ENCODE results near the gene VWA8. TPM values are rescaled to one million over a fixed set of nuclear protein-coding genes. Genes with fewer than 3 reads are reported as not detected.

VWA8 gene
- total and polyA plus RNA-seq, 2 experiments from 2014 or later: 6.3 to 24.6 TPM

- TF ChIP-seq ZNF462 (CRISPR knock-in tag; IDR thresholded peaks at IDR 0.05): no peak
- TF ChIP-seq, protein P1, sequence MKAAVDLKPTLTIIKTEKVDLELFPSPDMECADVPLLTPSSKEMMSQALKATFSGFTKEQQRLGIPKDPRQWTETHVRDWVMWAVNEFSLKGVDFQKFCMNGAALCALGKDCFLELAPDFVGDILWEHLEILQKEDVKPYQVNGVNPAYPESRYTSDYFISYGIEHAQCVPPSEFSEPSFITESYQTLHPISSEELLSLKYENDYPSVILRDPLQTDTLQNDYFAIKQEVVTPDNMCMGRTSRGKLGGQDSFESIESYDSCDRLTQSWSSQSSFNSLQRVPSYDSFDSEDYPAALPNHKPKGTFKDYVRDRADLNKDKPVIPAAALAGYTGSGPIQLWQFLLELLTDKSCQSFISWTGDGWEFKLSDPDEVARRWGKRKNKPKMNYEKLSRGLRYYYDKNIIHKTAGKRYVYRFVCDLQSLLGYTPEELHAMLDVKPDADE (IDR thresholded peaks at IDR 0.05): no peak
- no peak for TF ChIP-seq JUNB (IDR thresholded peaks at IDR 0.05; ENCODE audit: unreplicated experiment)
These were observed 347.4 kb downstream of the VWA8 start (continued) for GRCh38 chr13:41613471-41613870.

DNA sequence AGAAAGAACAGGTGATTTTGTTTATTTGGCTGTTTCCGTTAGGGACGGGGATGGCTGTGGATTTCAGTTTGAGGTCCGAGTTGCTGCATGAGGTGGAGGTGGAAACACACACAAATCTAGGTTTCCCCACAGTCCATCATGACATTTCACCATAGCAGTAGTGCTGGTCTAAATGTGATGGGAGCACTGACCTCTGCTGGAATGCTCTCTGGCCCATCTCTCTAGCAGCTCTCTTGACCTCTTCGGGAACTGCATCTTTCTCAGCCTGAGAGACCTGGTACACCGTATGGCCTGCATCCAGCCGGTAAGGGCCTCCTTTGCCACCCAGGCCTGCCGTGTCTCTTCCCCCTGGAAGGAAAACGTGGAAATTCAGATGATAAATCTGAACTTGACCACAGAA is 349.5 kb downstream of the VWA8 start:
- Histone ChIP-seq H3K4me2 (no peak overlapping the region), H4K20me1 (replicated peaks; ENCODE audit: insufficient read depth) (0 out of 2 replicates have a peak, but pooled peaks cover 3% of the 10 kb centered on the region), H3K36me3 (ENCODE audit: insufficient read depth) (peaks cover 3% of the 10 kb centered on the region; the same call in 1 of the 2 replicates), H2AFZ (no peak overlapping the region), H3K27ac (ENCODE audit: low read depth) (no peak overlapping the region), H3K79me2 (replicated peaks; ENCODE audit: insufficient read depth) (no peaks in the 10 kb centered on the region), H3K4me1 (ENCODE audit: insufficient read depth) (no peaks in the 10 kb centered on the region), H3K9me2 (ENCODE audit: insufficient read depth) (no peaks in the 10 kb centered on the region), H3F3A (replicated peaks; ENCODE audit: low read depth) (no peaks in the 10 kb centered on the region), H3K27me3 (ENCODE audit: insufficient read depth) (no peaks in the 10 kb centered on the region; the same call in 1 of the 2 replicates), H3K4me3 (no peak overlapping the region)
- Mint-ChIP-seq H3K9me3 (no peaks in the 10 kb centered on the region; the same call in 2 of the 3 replicates), H3K27me3 (ENCODE audit: insufficient read depth, low read depth, poor library complexity) (no peaks in the 10 kb centered on the region), H3K36me3 (ENCODE audit: low read depth) (peaks cover 2% of the 10 kb centered on the region; the same call in 1 of the 3 replicates), H3K4me1 (no peaks in the 10 kb centered on the region), H3K4me3 (no peak overlapping the region), H3K27ac (no peak overlapping the region)
- DNase-seq (ENCODE audit: low spot score): peak; percentile 9
- TF ChIP-seq, protein P2, sequence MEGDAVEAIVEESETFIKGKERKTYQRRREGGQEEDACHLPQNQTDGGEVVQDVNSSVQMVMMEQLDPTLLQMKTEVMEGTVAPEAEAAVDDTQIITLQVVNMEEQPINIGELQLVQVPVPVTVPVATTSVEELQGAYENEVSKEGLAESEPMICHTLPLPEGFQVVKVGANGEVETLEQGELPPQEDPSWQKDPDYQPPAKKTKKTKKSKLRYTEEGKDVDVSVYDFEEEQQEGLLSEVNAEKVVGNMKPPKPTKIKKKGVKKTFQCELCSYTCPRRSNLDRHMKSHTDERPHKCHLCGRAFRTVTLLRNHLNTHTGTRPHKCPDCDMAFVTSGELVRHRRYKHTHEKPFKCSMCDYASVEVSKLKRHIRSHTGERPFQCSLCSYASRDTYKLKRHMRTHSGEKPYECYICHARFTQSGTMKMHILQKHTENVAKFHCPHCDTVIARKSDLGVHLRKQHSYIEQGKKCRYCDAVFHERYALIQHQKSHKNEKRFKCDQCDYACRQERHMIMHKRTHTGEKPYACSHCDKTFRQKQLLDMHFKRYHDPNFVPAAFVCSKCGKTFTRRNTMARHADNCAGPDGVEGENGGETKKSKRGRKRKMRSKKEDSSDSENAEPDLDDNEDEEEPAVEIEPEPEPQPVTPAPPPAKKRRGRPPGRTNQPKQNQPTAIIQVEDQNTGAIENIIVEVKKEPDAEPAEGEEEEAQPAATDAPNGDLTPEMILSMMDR (conservative IDR thresholded peaks at IDR 0.05; ENCODE audit: low read depth in 2 of 2): peak in 1 of 2 experiments; percentile 22; a peak in 1 of 4 replicates
- no peak for TF ChIP-seq EZH2phosphoT487 (IDR thresholded peaks at IDR 0.05; ENCODE audit: unreplicated experiment)
- ATAC-seq: peak; percentile 65; the same call in 2 of the 3 replicates

All from GM23338 (cell line).